Endothelial cell of umbilical vein (primary cell): ENCODE results near the gene MYL5. TPM values are rescaled to one million over a fixed set of nuclear protein-coding genes. Genes with fewer than 3 reads are reported as not detected.

Source experiments
- BruUV-seq: library from RNA; stranded (reverse); fragments of 400-500 nt; replicated peaks from 2 replicates; lab custom pipeline; 2021; lab: Mats Ljungman, UMichigan
- CTCF ChIA-PET: fragments of 300-600, 350-600 bp; sonication (Branson Sonifier 250); formaldehyde crosslinking; loops from one replicate; lab custom pipeline; 2021; ENCODE audit warnings: antibody characterized with exemption, inconsistent platforms; lab: Charles Lee
- POLR2A ChIA-PET: fragments of 300-600, 350-600 bp; sonication (Branson Sonifier 250); formaldehyde crosslinking; loops from one replicate; lab custom pipeline; 2021; ENCODE audit warnings: antibody characterized with exemption, inconsistent platforms; lab: Charles Lee
- DNase-seq: peaks from one replicate; pipeline ENCODE4 v3.0.0-alpha.2; 2011; ENCODE audit warnings: low read depth, low spot score
- FAIRE-seq: peaks from 2 replicates; lab custom pipeline; 2011; peaks lifted over from hg19 to GRCh38; lab: Jason Lieb, UNC
- H2AFZ ChIP-seq: 2 replicates; pipeline ENCODE4 v1.6.0; 2012; ENCODE audit warnings: low read depth, low read length, control low read depth, inconsistent platforms
- H3K27ac ChIP-seq: 2 replicates; pipeline ENCODE4 v1.5.1; 2011; ENCODE audit warnings: low read depth, mild to moderate bottlenecking, control low read depth, low read length, moderate library complexity; ENCODE audit not compliant: insufficient read depth
- H3K27me3 ChIP-seq, 2 experiments: 2 replicates each; pipeline versions ENCODE4 v1.6.0 to v1.6.1; 2011; ENCODE audit warnings: low read length in 2 of 2, mixed read lengths in 1 of 2; ENCODE audit not compliant: control insufficient read depth in 2 of 2, insufficient read depth in 2 of 2
- H3K36me3 ChIP-seq, 2 experiments: 2 replicates in 1 of 2; 3 replicates in 1 of 2; pipeline ENCODE4 v1.5.1; 2011; ENCODE audit warnings: low read length in 2 of 2, mild to moderate bottlenecking in 1 of 2, moderate library complexity in 1 of 2; ENCODE audit not compliant: control insufficient read depth in 2 of 2, insufficient read depth in 2 of 2; ENCODE audit errors: extremely low read depth in 1 of 2
- H3K4me1 ChIP-seq: 3 replicates; pipeline ENCODE4 v1.5.1; 2011; ENCODE audit warnings: mild to moderate bottlenecking, low read length; ENCODE audit not compliant: control insufficient read depth, insufficient read depth; ENCODE audit errors: extremely low read depth
- H3K4me2 ChIP-seq: 2 replicates; pipeline ENCODE4 v1.6.1; 2011; ENCODE audit warnings: low read length, control low read depth, mixed read lengths; ENCODE audit not compliant: insufficient read depth
- H3K4me3 ChIP-seq, 3 experiments: fragments of 200-600 bp in 1 of 3; sonication (generic), shearing (Covaris generic) in 1 of 3; replicated peaks in 1 of 3; 2 replicates each; pipeline ENCODE4 v1.5.1; 2011 to 2016; ENCODE audit warnings: control low read depth in 3 of 3, low read length in 3 of 3, mild to moderate bottlenecking in 2 of 3, inconsistent platforms in 1 of 3, low read depth in 1 of 3, moderate library complexity in 1 of 3; ENCODE audit not compliant: insufficient read depth in 1 of 3
- H3K79me2 ChIP-seq: 2 replicates; pipeline ENCODE4 v1.6.0; 2012; ENCODE audit warnings: low read length, inconsistent platforms; ENCODE audit not compliant: control insufficient read depth, insufficient read depth
- H3K9ac ChIP-seq: replicated peaks from 2 replicates; pipeline ENCODE3; 2011; ENCODE audit warnings: low read length, control low read depth; ENCODE audit not compliant: insufficient read depth; ENCODE audit errors: extremely low read depth
- H3K9me1 ChIP-seq: replicated peaks from 3 replicates; pipeline ENCODE4 v1.6.0; 2011; ENCODE audit warnings: mild to moderate bottlenecking, low read length; ENCODE audit not compliant: control insufficient read depth, insufficient read depth; ENCODE audit errors: extremely low read depth
- H3K9me3 ChIP-seq: replicated peaks from 2 replicates; pipeline ENCODE4 v1.5.1; 2012; ENCODE audit warnings: low read length, inconsistent platforms; ENCODE audit not compliant: control insufficient read depth, insufficient read depth
- H4K20me1 ChIP-seq: replicated peaks from 2 replicates; pipeline ENCODE3; 2011; ENCODE audit warnings: mild to moderate bottlenecking, low read length; ENCODE audit not compliant: control insufficient read depth, insufficient read depth; ENCODE audit errors: extremely low read depth
- CTCF ChIP-seq, 2 donors: IDR thresholded peaks; 1 replicate in 1 of 2; 2 replicates in 1 of 2; pipeline ENCODE4 v1.5.1; 2011; ENCODE audit warnings: low read length in 2 of 2, mild to moderate bottlenecking in 2 of 2, moderate library complexity in 2 of 2, control low read depth in 1 of 2, inconsistent platforms in 1 of 2, low read depth in 1 of 2; ENCODE audit not compliant: insufficient read depth in 1 of 2; ENCODE audit errors: extremely low read depth in 1 of 2
- EZH2 ChIP-seq: IDR thresholded peaks from 2 replicates; pipeline ENCODE4 v1.6.1; 2012; ENCODE audit warnings: borderline replicate concordance, low read depth, mild to moderate bottlenecking, moderate library complexity, low read length, inconsistent platforms; ENCODE audit not compliant: severe bottlenecking
- FOS ChIP-seq: IDR thresholded peaks from 2 replicates; pipeline ENCODE4 v1.6.1; 2011; ENCODE audit warnings: mild to moderate bottlenecking, low read length, moderate library complexity, borderline replicate concordance; ENCODE audit not compliant: insufficient read depth
- GATA2 ChIP-seq: IDR thresholded peaks from 2 replicates; pipeline ENCODE4 v1.7.0; 2011; ENCODE audit warnings: low read depth, mild to moderate bottlenecking, moderate library complexity, mixed read lengths, low read length; ENCODE audit not compliant: insufficient read length, insufficient read depth
- JUN ChIP-seq: IDR thresholded peaks from 2 replicates; pipeline ENCODE4 v1.6.1; 2011; ENCODE audit warnings: borderline replicate concordance, low read depth; ENCODE audit not compliant: insufficient read length, insufficient read depth
- MAX ChIP-seq: IDR thresholded peaks from 2 replicates; pipeline ENCODE4 v1.6.1; 2011; ENCODE audit not compliant: insufficient read depth, insufficient read length
- MYC ChIP-seq: IDR thresholded peaks from one replicate; pipeline ENCODE4 v1.6.1; 2011; ENCODE audit warnings: mild to moderate bottlenecking, low read depth, low read length
- POLR2A ChIP-seq: IDR thresholded peaks from 2 replicates; pipeline ENCODE4 v1.6.1; 2012; ENCODE audit warnings: low read depth, mild to moderate bottlenecking, control low read depth, low read length
- POLR2AphosphoS5 ChIP-seq: IDR thresholded peaks from 2 replicates; pipeline ENCODE4 v1.6.1; 2012; ENCODE audit warnings: low read depth, mild to moderate bottlenecking, control low read depth, low read length, moderate library complexity; ENCODE audit not compliant: insufficient read depth
- dilution Hi-C: fragments of 300-500 bp; cut with MboI; formaldehyde crosslinking; loops from one replicate; pipeline ENCODE4 v1.15.0; 2019; ENCODE audit warnings: low sequenced_read_pairs; ENCODE audit not compliant: extremely low pct_ligation_motif_present
- intact Hi-C: fragments of 100-400 bp; cut with micrococcal nuclease; formaldehyde crosslinking; loops from one replicate; pipeline ENCODE4 v1.10.0; 2022
- polyA plus RNA-seq, 4 experiments: library from polyadenylated mRNA; depleted of rRNA in 3 of 4; stranded (reverse) in 3 of 4; unstranded in 1 of 4; fragments of >200 nt; gene quantifications; 2 replicates each; pipeline versions ENCODE4 v1.2.1 to v1.2.3, GENCODE V29; 2011 to 2012; ENCODE audit warnings: missing spikeins in 1 of 4
- total RNA-seq: library from RNA; stranded (reverse); gene quantifications from 2 replicates; pipeline ENCODE4 v1.2.3, GENCODE V29; 2021

Gene MYL5
- total and polyA plus RNA-seq, 2 donors (not counting 3 experiments of a cell fraction or from before 2014, with no cell fraction given), result 12.3 to 13.4 TPM

GRCh38 chr4:675980-676870, 1.9 kb downstream of the MYL5 start:
- Histone ChIP-seq H2AFZ (no peak overlapping the region), H3K4me1 (peaks cover 16% of the 10 kb centered on the region), H3K9me3 (no peaks in the 10 kb centered on the region), H3K4me2 (no peak overlapping the region), H3K9ac (no peak overlapping the region), H3K79me2 (peaks cover 12% of the 10 kb centered on the region), H3K9me1 (no peaks in the 10 kb centered on the region), H4K20me1 (no peaks in the 10 kb centered on the region), H3K4me3 (no peak overlapping the region), H3K36me3 (peaks cover 9% of the 10 kb centered on the region in 2 experiments), H3K27me3 (no peaks in the 10 kb centered on the region), H3K27ac (no peak overlapping the region)
- TF ChIP-seq JUN (no peak), MAX (no peak), EZH2 (no peak), MYC (no peak)
- dilution Hi-C loops, result no loop called here
- FAIRE-seq, result no peak
- no TSS peak for BruUV-seq
- DNase-seq, result no peak
- intact Hi-C loops, result loop anchor here (10.0 kb wide), 2 partner anchors 201 to 341 kb away; partner anchors contain the start of gene ZNF141
- CTCF ChIA-PET, result interaction anchor here (1.4 kb wide), 1 partner anchor 8 kb away, joined by 5 read pairs; no protein-coding TSS in a partner anchor
- POLR2A ChIA-PET, result no interaction called here

- FAIRE-seq, result no peak
- Histone ChIP-seq H3K4me1 (peaks cover 16% of the 10 kb centered on the region), H3K27me3 (no peaks in the 10 kb centered on the region), H3K79me2 (peaks cover 12% of the 10 kb centered on the region), H3K9me3 (no peaks in the 10 kb centered on the region), H3K9ac (no peak overlapping the region), H3K27ac (no peak overlapping the region), H2AFZ (no peak overlapping the region), H3K4me3 (no peak overlapping the region), H4K20me1 (no peaks in the 10 kb centered on the region), H3K9me1 (no peaks in the 10 kb centered on the region), H3K4me2 (no peak overlapping the region), H3K36me3 (peaks cover 5% of the 10 kb centered on the region in 2 experiments)
- dilution Hi-C loops (no loop called here), intact Hi-C loops (loop anchor here (10.0 kb wide), 2 partner anchors 202 to 342 kb away; partner anchors contain the start of gene ZNF141)
- TF ChIP-seq EZH2 (no peak), POLR2A (no peak), JUN (no peak), MAX (no peak), CTCF (IDR thresholded peaks at IDR 0.05; ENCODE audit: extremely low read depth in 1 of 2, insufficient read depth in 1 of 2, low read depth in 1 of 2, low read length in 2 of 2) (no peak), MYC (no peak), POLR2AphosphoS5 (no peak), GATA2 (no peak), FOS (no peak)
- BruUV-seq, result no TSS peak
- POLR2A ChIA-PET, result no interaction called here
- no peak for DNase-seq
- CTCF ChIA-PET, result no interaction called here
Measured at GRCh38 chr4:676871-677235, 2.5 kb downstream of the MYL5 start.
